ENCODE data around the gene RNF115. TPM values are rescaled to one million over a fixed set of nuclear protein-coding genes. Genes with fewer than 3 reads are reported as not detected.
A peak's percentile ranks its signal among the peaks of the same experiment; 100 is the strongest.

The RNF115 gene
- total and polyA plus RNA-seq, 7 experiments from 2014 or later, result 3.7 to 17.3 (median 14.7) TPM

DNA sequence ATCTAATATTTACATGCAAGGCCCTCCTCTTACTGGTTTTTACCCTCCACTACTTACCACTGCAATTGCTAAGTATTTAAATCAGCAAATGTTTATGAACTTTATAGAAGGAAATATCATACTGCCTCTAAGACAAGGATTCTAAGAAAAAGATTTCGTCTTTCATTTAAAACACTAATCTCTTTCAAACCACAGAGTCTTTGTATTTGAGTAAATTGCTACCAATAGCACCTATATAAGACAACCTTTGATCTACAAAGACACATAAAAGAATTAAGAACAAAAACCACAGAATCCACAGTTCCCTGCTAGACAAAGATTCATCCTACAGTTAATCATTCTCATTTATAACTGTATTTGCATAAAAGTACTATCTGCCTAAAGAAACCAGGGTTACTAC, 37.6 kb downstream of the RNF115 start:
- ATAC-seq (no peak), DNase-seq (no peak)
- Mint-ChIP-seq H3K27ac (peak overlapping the region in 8 of 9 donors; percentile 25 to 82 (median 52)), H3K36me3 (peaks cover 8 to 31% (median 24%) of the 10 kb centered on the region in 5 donors), H3K27me3 (no peaks in the 10 kb centered on the region), H3K9me3 (no peaks in the 10 kb centered on the region), H3K4me3 (peak overlapping the region in 7 of 10 donors; percentile 4 to 55 (median 33)), H3K4me1 (peaks cover 16 to 33% (median 27%) of the 10 kb centered on the region in 7 donors)
- no peaks in the 10 kb centered on the region for H3K9me3 ChIP-seq (ENCODE audit: control insufficient read depth in 2 of 3, low read length in 3 of 3)
- CTCF ChIA-PET, result no interaction called here
- H3K4me3 ChIP-seq (ENCODE audit: low read length), result no peak overlapping the region
- H3K4me1 ChIP-seq (ENCODE audit: control insufficient read depth in 2 of 2, insufficient read depth in 2 of 2, low read length in 2 of 2), result peaks cover 0 to 5% of the 10 kb centered on the region in 2 donors
- peaks cover 0 to 14% (median 0%) of the 10 kb centered on the region in 3 experiments for H3K36me3 ChIP-seq (ENCODE audit: control insufficient read depth in 2 of 3, insufficient read depth in 3 of 3, low read length in 3 of 3)
- intact Hi-C loops (cut with micrococcal nuclease), result no loop called here
- no peaks in the 10 kb centered on the region for H3K27me3 ChIP-seq (ENCODE audit: control insufficient read depth in 2 of 2, insufficient read depth in 2 of 2, low read length in 2 of 2)
- H3K27ac ChIP-seq (ENCODE audit: low read depth, low read length), result no peak overlapping the region
- POLR2A ChIA-PET, result no interaction called here

DNA sequence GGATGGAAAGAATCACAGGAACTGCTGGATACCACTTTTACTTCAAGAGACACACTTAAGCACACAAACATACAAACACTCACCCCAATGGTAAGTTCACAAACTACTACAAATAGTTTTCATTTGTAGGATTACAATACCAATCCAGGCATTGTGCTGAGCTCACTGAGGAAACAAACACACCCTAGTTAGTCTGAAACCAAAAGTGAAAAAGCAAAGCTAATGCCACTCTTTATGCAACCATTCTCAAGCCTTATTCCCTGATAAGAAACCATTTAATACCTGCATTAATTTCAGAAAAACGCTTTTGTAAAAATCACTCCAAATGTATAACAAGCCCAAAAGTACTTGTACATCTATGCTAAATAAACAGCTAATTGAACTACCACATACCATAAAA, 38.3 kb downstream of the RNF115 start:
- CTCF ChIA-PET, result no interaction called here
- Histone ChIP-seq H3K27me3 (ENCODE audit: control insufficient read depth in 2 of 2, insufficient read depth in 2 of 2, low read length in 2 of 2) (no peaks in the 10 kb centered on the region), H3K27ac (ENCODE audit: low read depth, low read length) (no peak overlapping the region), H3K4me1 (ENCODE audit: control insufficient read depth in 2 of 2, insufficient read depth in 2 of 2, low read length in 2 of 2) (peaks cover 0 to 5% of the 10 kb centered on the region in 2 donors), H3K4me3 (ENCODE audit: low read length) (no peak overlapping the region), H3K36me3 (ENCODE audit: control insufficient read depth in 2 of 3, insufficient read depth in 3 of 3, low read length in 3 of 3) (peaks cover 0 to 14% (median 0%) of the 10 kb centered on the region in 3 experiments), H3K9me3 (ENCODE audit: control insufficient read depth in 2 of 3, low read length in 3 of 3) (no peaks in the 10 kb centered on the region)
- DNase-seq (no peak), ATAC-seq (no peak)
- H3K9me3 Mint-ChIP-seq, result no peaks in the 10 kb centered on the region
- POLR2A ChIA-PET, result no interaction called here
- peaks cover 16 to 33% (median 27%) of the 10 kb centered on the region in 7 donors for H3K4me1 Mint-ChIP-seq
- no peak overlapping the region for H3K27ac Mint-ChIP-seq
- intact Hi-C loops (cut with micrococcal nuclease), result no loop called here
- H3K36me3 Mint-ChIP-seq, result peaks cover 8 to 37% (median 26%) of the 10 kb centered on the region in 5 donors
- H3K27me3 Mint-ChIP-seq, result no peaks in the 10 kb centered on the region
- peak overlapping the region in 4 of 10 donors; percentile 33 to 55 (median 40) for H3K4me3 Mint-ChIP-seq

GRCh38 chr1:145784409-145784808, 39.5 kb downstream of the RNF115 start:
- H3K9me3 Mint-ChIP-seq, result no peaks in the 10 kb centered on the region
- Histone ChIP-seq H3K9me3 (ENCODE audit: control insufficient read depth in 2 of 3, low read length in 3 of 3) (no peaks in the 10 kb centered on the region), H3K4me1 (ENCODE audit: control insufficient read depth in 2 of 2, insufficient read depth in 2 of 2, low read length in 2 of 2) (peaks cover 0 to 5% of the 10 kb centered on the region in 2 donors), H3K27ac (ENCODE audit: low read depth, low read length) (no peak overlapping the region), H3K27me3 (ENCODE audit: control insufficient read depth in 2 of 2, insufficient read depth in 2 of 2, low read length in 2 of 2) (no peaks in the 10 kb centered on the region), H3K36me3 (ENCODE audit: control insufficient read depth in 2 of 3, insufficient read depth in 3 of 3, low read length in 3 of 3) (peaks cover 0 to 14% (median 0%) of the 10 kb centered on the region in 3 experiments), H3K4me3 (ENCODE audit: low read length) (no peak overlapping the region)
- no peak for DNase-seq
- intact Hi-C loops (cut with micrococcal nuclease), result no loop called here
- H3K4me1 Mint-ChIP-seq, result peaks cover 16 to 33% (median 27%) of the 10 kb centered on the region in 7 donors
- ChIA-PET POLR2A (no interaction called here), CTCF (no interaction called here)
- no peaks in the 10 kb centered on the region for H3K27me3 Mint-ChIP-seq
- H3K4me3 Mint-ChIP-seq, result no peak overlapping the region
- no peak overlapping the region for H3K27ac Mint-ChIP-seq
- no peak for ATAC-seq
- peaks cover 8 to 37% (median 26%) of the 10 kb centered on the region in 5 donors for H3K36me3 Mint-ChIP-seq

DNA sequence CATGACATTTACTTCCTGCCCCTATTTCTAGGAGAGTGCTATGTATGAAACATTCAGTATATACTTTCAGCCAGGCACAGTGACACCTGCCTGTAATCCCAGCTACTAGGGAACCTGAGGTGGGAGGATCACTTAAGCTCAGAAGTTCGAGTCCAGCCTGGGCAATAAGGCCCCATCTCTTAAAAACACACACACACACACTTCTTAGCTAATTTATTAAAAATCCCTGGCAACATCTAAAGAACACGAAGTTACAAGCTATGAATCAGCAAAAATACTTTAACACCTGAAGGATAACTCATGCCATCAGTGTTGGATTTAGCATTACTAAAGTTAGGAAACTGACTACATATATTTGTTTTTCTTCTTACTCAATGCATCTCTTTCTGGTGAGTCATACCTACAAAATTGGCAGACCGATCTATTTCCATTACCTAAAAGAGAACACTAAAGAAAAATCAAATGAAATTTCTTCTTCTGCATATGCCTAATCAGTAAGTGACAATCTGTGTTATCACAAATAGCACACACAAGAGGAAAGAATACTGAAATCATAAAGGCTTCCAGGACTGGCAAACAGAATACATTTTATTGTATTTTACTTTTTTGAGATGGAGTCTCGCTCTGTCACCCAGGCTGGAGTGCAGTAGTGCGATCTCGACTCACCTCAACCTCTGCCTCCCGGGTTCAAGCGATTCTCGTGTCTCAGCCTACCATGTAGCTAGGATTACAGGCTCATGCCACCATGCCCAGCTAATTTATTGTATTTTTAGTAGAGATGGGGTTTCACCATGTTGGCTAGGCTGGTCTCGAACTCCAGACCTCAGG, 41.4 kb downstream of the RNF115 start:
- ATAC-seq (no peak), DNase-seq (no peak)
- intact Hi-C loops (cut with micrococcal nuclease), result no loop called here
- ChIA-PET CTCF (interaction anchor here (0.5 kb wide), 1 partner anchor 125 kb away, joined by 3 read pairs; no protein-coding TSS in a partner anchor), POLR2A (no interaction called here)
- Mint-ChIP-seq H3K27me3 (no peaks in the 10 kb centered on the region), H3K4me1 (peaks cover 14 to 27% (median 24%) of the 10 kb centered on the region in 7 donors), H3K36me3 (peaks cover 4 to 31% (median 21%) of the 10 kb centered on the region in 5 donors), H3K27ac (no peak overlapping the region), H3K9me3 (no peaks in the 10 kb centered on the region), H3K4me3 (no peak overlapping the region)
- peaks cover 0 to 5% of the 10 kb centered on the region in 2 donors for H3K4me1 ChIP-seq (ENCODE audit: control insufficient read depth in 2 of 2, insufficient read depth in 2 of 2, low read length in 2 of 2)
- H3K4me3 ChIP-seq (ENCODE audit: low read length), result no peak overlapping the region
- no peak overlapping the region for H3K27ac ChIP-seq (ENCODE audit: low read depth, low read length)
- peaks cover 0 to 26% (median 0%) of the 10 kb centered on the region in 3 experiments for H3K36me3 ChIP-seq (ENCODE audit: control insufficient read depth in 2 of 3, insufficient read depth in 3 of 3, low read length in 3 of 3)
- H3K9me3 ChIP-seq (ENCODE audit: control insufficient read depth in 2 of 3, low read length in 3 of 3), result no peaks in the 10 kb centered on the region
- H3K27me3 ChIP-seq (ENCODE audit: control insufficient read depth in 2 of 2, insufficient read depth in 2 of 2, low read length in 2 of 2), result no peaks in the 10 kb centered on the region

DNA sequence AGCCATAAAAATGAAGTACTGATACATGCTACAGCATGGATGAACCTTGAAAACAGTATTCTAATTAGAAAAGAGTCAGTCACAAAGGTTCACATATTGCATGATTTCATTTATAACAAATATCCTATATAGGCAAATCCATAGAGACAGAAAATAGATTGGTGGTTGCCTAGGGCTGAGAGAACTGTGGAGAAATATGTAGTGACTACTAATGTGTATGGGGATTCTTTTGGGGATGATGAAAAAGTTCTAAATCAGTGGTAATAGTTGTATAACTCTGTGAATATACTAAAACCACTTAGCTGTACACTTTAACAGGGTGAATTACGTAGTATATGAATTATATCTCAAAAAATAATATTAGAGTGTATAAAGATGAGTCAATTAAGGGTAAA, 45.8 kb downstream of the RNF115 start:
- H3K4me1 ChIP-seq (ENCODE audit: control insufficient read depth in 2 of 2, insufficient read depth in 2 of 2, low read length in 2 of 2), result no peaks in the 10 kb centered on the region
- Mint-ChIP-seq H3K9me3 (no peaks in the 10 kb centered on the region), H3K4me3 (no peak overlapping the region), H3K27me3 (no peaks in the 10 kb centered on the region), H3K4me1 (peaks cover 6 to 19% (median 12%) of the 10 kb centered on the region in 7 donors), H3K27ac (peak overlapping the region in 1 of 9 donors; percentile 23), H3K36me3 (peaks cover 2 to 22% (median 10%) of the 10 kb centered on the region in 5 donors)
- H3K27me3 ChIP-seq (ENCODE audit: control insufficient read depth in 2 of 2, insufficient read depth in 2 of 2, low read length in 2 of 2), result no peaks in the 10 kb centered on the region
- intact Hi-C loops (cut with micrococcal nuclease), result loop anchor here in 1 of 2 donors (10.0 kb wide), 1 partner anchor 47 kb away; the partner anchor contains the start of genes POLR3C and RNF115
- CTCF ChIA-PET, result no interaction called here
- POLR2A ChIA-PET, result no interaction called here
- peaks cover 0 to 19% (median 0%) of the 10 kb centered on the region in 3 experiments for H3K36me3 ChIP-seq (ENCODE audit: control insufficient read depth in 2 of 3, insufficient read depth in 3 of 3, low read length in 3 of 3)
- no peak for DNase-seq
- H3K27ac ChIP-seq (ENCODE audit: low read depth, low read length), result no peak overlapping the region
- no peak overlapping the region for H3K4me3 ChIP-seq (ENCODE audit: low read length)
- no peaks in the 10 kb centered on the region for H3K9me3 ChIP-seq (ENCODE audit: control insufficient read depth in 2 of 3, low read length in 3 of 3)
- ATAC-seq, result no peak

GRCh38 chr1:145777357-145778145, 46.3 kb downstream of the RNF115 start:
- no peak overlapping the region for H3K27ac ChIP-seq (ENCODE audit: low read depth, low read length)
- H3K27me3 ChIP-seq (ENCODE audit: control insufficient read depth in 2 of 2, insufficient read depth in 2 of 2, low read length in 2 of 2), result no peaks in the 10 kb centered on the region
- ChIA-PET CTCF (no interaction called here), POLR2A (no interaction called here)
- H3K4me1 Mint-ChIP-seq, result peaks cover 6 to 24% (median 17%) of the 10 kb centered on the region in 7 donors
- H3K36me3 ChIP-seq (ENCODE audit: control insufficient read depth in 2 of 3, insufficient read depth in 3 of 3, low read length in 3 of 3), result peaks cover 0 to 18% (median 0%) of the 10 kb centered on the region in 3 experiments
- H3K4me3 ChIP-seq (ENCODE audit: low read length), result no peak overlapping the region
- H3K9me3 Mint-ChIP-seq, result no peaks in the 10 kb centered on the region
- H3K27ac Mint-ChIP-seq, result peak overlapping the region in 2 of 9 donors; percentile 7 to 23
- no peak for DNase-seq
- H3K4me3 Mint-ChIP-seq, result no peak overlapping the region
- intact Hi-C loops (cut with micrococcal nuclease), result loop anchor here in 1 of 2 donors (10.0 kb wide), 1 partner anchor 47 kb away; the partner anchor contains the start of genes POLR3C and RNF115
- no peak for ATAC-seq
- no peaks in the 10 kb centered on the region for H3K9me3 ChIP-seq (ENCODE audit: control insufficient read depth in 2 of 3, low read length in 3 of 3)
- H3K36me3 Mint-ChIP-seq, result peaks cover 7 to 27% (median 12%) of the 10 kb centered on the region in 5 donors
- H3K4me1 ChIP-seq (ENCODE audit: control insufficient read depth in 2 of 2, insufficient read depth in 2 of 2, low read length in 2 of 2), result no peaks in the 10 kb centered on the region
- H3K27me3 Mint-ChIP-seq, result no peaks in the 10 kb centered on the region
